ENCODE measurements around the gene NEUROG1. TPM values are rescaled to one million over a fixed set of nuclear protein-coding genes. Genes with fewer than 3 reads are reported as not detected.
A peak's percentile ranks its signal among the peaks of the same experiment; 100 is the strongest.

The NEUROG1 gene
- total RNA-seq, 2 experiments from 2014 or later = not detected

DNA sequence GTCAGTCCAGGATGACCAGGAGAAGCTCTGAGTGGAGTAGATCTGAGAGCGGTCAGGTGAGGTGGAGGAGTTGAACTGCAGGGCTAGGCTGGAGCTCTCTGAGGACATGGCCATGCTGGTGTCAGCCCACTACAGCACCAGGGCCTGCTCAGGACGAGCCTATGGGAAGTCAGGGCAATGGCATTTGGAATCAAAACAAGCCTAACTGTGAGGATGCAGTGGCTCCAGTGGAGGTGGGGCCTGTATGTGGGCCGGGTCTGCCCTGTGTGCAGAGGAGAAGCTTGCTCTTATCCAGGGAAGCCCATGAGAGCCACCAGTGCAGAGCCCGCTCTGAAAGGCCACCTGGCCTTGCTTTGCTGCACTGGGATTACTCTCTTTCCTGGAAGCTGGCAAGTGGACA is 31.9 kb upstream of the NEUROG1 start:
- H3K4me1 ChIP-seq (ENCODE audit: insufficient read depth, low read length) = peaks cover 7% of the 10 kb centered on the region
- no peak overlapping the region for H3K4me3 ChIP-seq (ENCODE audit: low read length)
- Mint-ChIP-seq H3K9me3 (no peaks in the 10 kb centered on the region), H3K36me3 (ENCODE audit: low read depth) (no peaks in the 10 kb centered on the region), H3K27ac (no peak overlapping the region), H3K27me3 (peaks cover 28% of the 10 kb centered on the region), H3K4me1 (ENCODE audit: low read depth) (no peaks in the 10 kb centered on the region), H3K4me3 (no peak overlapping the region)
- DNase-seq (no peak), ATAC-seq (ENCODE audit: poor library complexity) (no peak)
- ChIA-PET CTCF (interaction anchor here (0.7 kb wide), 1 partner anchor 46 kb away, joined by 4 read pairs; no protein-coding TSS in a partner anchor), POLR2A (no interaction called here)
- intact Hi-C loops (cut with DNase I, micrococcal nuclease) = loop anchor here in 1 of 2 experiments (2.0 kb wide), 1 partner anchor 105 kb away; no protein-coding TSS in a partner anchor
- TF ChIP-seq, protein P1, sequence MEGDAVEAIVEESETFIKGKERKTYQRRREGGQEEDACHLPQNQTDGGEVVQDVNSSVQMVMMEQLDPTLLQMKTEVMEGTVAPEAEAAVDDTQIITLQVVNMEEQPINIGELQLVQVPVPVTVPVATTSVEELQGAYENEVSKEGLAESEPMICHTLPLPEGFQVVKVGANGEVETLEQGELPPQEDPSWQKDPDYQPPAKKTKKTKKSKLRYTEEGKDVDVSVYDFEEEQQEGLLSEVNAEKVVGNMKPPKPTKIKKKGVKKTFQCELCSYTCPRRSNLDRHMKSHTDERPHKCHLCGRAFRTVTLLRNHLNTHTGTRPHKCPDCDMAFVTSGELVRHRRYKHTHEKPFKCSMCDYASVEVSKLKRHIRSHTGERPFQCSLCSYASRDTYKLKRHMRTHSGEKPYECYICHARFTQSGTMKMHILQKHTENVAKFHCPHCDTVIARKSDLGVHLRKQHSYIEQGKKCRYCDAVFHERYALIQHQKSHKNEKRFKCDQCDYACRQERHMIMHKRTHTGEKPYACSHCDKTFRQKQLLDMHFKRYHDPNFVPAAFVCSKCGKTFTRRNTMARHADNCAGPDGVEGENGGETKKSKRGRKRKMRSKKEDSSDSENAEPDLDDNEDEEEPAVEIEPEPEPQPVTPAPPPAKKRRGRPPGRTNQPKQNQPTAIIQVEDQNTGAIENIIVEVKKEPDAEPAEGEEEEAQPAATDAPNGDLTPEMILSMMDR (IDR thresholded peaks at IDR 0.05) = no peak
- no peaks in the 10 kb centered on the region for H3K9me3 ChIP-seq (ENCODE audit: control insufficient read depth in 1 of 2, insufficient read depth in 1 of 2, low read length in 2 of 2)
- no peak overlapping the region for H3K27ac ChIP-seq (ENCODE audit: low read depth in 1 of 2, low read length in 2 of 2)
- no peaks in the 10 kb centered on the region for H3K36me3 ChIP-seq (ENCODE audit: insufficient read depth, low read length)
- H3K27me3 ChIP-seq (ENCODE audit: control insufficient read depth in 1 of 2, insufficient read depth in 2 of 2, low read length in 2 of 2) = peaks cover 2 to 3% of the 10 kb centered on the region in 2 experiments

DNA sequence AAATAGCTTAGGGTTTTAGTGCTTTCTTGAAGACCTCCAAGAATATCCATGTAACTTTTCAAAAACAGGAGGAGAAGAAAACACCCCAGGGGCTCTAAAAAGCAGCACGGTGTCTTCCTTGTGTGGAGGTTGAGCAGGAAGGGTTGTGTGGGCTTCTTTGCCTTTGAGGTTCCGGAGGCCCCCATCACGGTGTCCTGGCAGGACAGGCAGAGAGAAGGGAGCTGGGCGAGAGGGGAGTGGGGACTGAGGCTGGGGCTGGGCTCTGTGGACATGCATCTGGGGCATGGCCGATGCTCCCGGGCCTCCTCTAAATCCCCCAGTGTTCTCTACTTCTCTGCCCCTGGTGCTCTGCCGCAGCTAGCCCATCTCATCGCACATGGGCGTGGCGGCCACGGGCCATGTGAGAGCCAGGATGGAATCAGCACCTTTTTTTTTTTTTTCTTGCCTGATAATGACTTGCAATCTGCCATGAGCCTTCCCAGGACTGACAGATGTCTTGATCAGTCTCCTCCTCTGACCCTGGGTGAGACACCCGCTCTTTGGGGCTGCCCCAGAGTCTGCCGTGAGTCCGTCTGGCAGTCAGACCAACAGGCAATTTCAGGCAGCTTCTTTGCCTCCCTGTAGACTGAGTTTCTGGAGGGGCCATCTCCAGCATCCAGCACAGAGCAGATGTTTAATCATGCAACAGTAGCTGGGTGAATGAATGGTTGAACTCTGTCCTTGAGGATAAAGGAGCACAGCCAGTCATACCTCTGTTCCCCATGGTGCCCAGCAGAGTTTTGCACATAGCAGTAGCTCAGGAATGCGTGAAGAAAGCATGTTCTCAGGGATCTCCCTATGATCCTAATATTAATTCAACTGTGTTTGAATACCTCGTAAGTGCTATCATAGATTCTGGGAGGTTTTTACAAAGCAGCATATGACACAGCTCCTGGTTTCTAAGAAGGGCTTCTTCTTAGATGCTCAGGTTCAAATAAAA is 30.9 kb upstream of the NEUROG1 start:
- ChIA-PET POLR2A (interaction anchor here (0.8 kb wide), 1 partner anchor 100 kb away, joined by 3 read pairs; no protein-coding TSS in a partner anchor), CTCF (interaction anchor here (0.7 to 1.8 kb wide), 5 partner anchors 12 to 118 kb away, joined by 3 to 11 read pairs (median 9); no protein-coding TSS in a partner anchor)
- H3K4me3 ChIP-seq (ENCODE audit: low read length) = no peak overlapping the region
- TF ChIP-seq, protein P1 (IDR thresholded peaks at IDR 0.05) = peak; percentile 20
- Mint-ChIP-seq H3K4me3 (no peak overlapping the region), H3K4me1 (ENCODE audit: low read depth) (no peaks in the 10 kb centered on the region), H3K36me3 (ENCODE audit: low read depth) (no peaks in the 10 kb centered on the region), H3K9me3 (no peaks in the 10 kb centered on the region), H3K27ac (no peak overlapping the region), H3K27me3 (peaks cover 19% of the 10 kb centered on the region)
- no peaks in the 10 kb centered on the region for H3K36me3 ChIP-seq (ENCODE audit: insufficient read depth, low read length)
- H3K27ac ChIP-seq (ENCODE audit: low read depth in 1 of 2, low read length in 2 of 2) = no peak overlapping the region
- intact Hi-C loops (cut with DNase I, micrococcal nuclease) = loop anchor here in 1 of 2 experiments (2.0 kb wide), 1 partner anchor 104 kb away; no protein-coding TSS in a partner anchor
- peaks cover 7% of the 10 kb centered on the region for H3K4me1 ChIP-seq (ENCODE audit: insufficient read depth, low read length)
- ATAC-seq (ENCODE audit: poor library complexity) (no peak), DNase-seq (no peak)
- no peaks in the 10 kb centered on the region for H3K27me3 ChIP-seq (ENCODE audit: control insufficient read depth in 1 of 2, insufficient read depth in 2 of 2, low read length in 2 of 2)
- no peaks in the 10 kb centered on the region for H3K9me3 ChIP-seq (ENCODE audit: control insufficient read depth in 1 of 2, insufficient read depth in 1 of 2, low read length in 2 of 2)

DNA sequence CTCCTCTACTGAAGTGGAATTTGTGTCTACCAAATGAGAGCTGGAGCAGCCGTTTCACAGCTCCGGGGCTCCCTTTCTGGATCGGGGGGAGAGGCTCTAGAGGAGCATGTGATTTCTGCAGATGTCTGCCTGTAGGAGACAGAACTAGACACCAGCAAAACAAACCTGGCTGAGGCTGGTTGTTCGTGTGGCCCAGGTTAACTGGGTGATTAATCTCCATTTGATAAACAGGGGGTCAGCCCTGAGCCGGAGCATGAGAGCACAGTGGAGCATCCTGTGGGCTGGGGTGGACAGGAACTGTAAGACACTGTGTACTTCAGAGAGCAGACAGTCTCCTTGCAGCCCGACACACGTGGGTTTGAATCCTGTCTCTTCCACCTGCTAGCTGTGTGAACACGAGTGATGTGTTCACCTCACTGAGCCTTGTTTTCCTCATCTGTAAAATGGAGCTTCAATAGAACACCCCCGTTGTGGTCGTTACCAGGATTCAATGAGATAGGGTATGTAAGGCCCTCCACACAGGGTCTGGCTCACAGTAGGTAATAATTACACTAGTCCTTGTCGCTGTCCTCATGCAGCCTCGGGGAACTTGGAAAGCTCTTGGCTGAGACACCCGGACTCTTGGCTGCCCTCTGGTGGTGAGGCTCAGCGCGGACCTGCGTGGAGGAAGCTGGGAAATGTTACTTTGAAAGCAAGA is 30.1 kb upstream of the NEUROG1 start:
- Mint-ChIP-seq H3K27ac (no peak overlapping the region), H3K9me3 (no peaks in the 10 kb centered on the region), H3K4me3 (no peak overlapping the region), H3K4me1 (ENCODE audit: low read depth) (peaks cover 2% of the 10 kb centered on the region), H3K36me3 (ENCODE audit: low read depth) (no peaks in the 10 kb centered on the region), H3K27me3 (peaks cover 19% of the 10 kb centered on the region)
- H3K4me1 ChIP-seq (ENCODE audit: insufficient read depth, low read length) = peaks cover 8% of the 10 kb centered on the region
- intact Hi-C loops (cut with DNase I, micrococcal nuclease) = loop anchor here in 1 of 2 experiments (2.0 kb wide), 1 partner anchor 103 kb away; no protein-coding TSS in a partner anchor
- H3K27me3 ChIP-seq (ENCODE audit: control insufficient read depth in 1 of 2, insufficient read depth in 2 of 2, low read length in 2 of 2) = no peaks in the 10 kb centered on the region
- TF ChIP-seq, protein P1 (IDR thresholded peaks at IDR 0.05) = peak; percentile 79
- POLR2A ChIA-PET = interaction anchor here (0.8 kb wide), 1 partner anchor 99 kb away, joined by 3 read pairs; no protein-coding TSS in a partner anchor
- no peaks in the 10 kb centered on the region for H3K9me3 ChIP-seq (ENCODE audit: control insufficient read depth in 1 of 2, insufficient read depth in 1 of 2, low read length in 2 of 2)
- ATAC-seq (ENCODE audit: poor library complexity) (peak; percentile 48), DNase-seq (peak; percentile 44 to 75 (median 56))
- no peak overlapping the region for H3K27ac ChIP-seq (ENCODE audit: low read depth in 1 of 2, low read length in 2 of 2)
- no peaks in the 10 kb centered on the region for H3K36me3 ChIP-seq (ENCODE audit: insufficient read depth, low read length)
- CTCF ChIA-PET = interaction anchor here (0.7 to 1.8 kb wide), 5 partner anchors 11 to 119 kb away, joined by 3 to 11 read pairs (median 9); no protein-coding TSS in a partner anchor
- H3K4me3 ChIP-seq (ENCODE audit: low read length) = no peak overlapping the region
